Measurements from ENCODE around the gene KAT5.

KAT5 gene

GRCh38 chr11:65709661-65710060 is 2.4 kb upstream of the KAT5 start:
- peaks cover 20% of the 10 kb centered on the region for H3K36me3 ChIP-seq (ENCODE audit: control insufficient read depth, insufficient read depth, low read length)

GRCh38 chr11:65710421-65710820 is 1.6 kb upstream of the KAT5 start:
- Histone ChIP-seq H3K27ac (ENCODE audit: low read depth, low read length) (no peak overlapping the region), H3K9ac (ENCODE audit: low read length) (no peak overlapping the region), H3K4me3 (ENCODE audit: low read depth, low read length) (no peak overlapping the region)

More at GRCh38 chr11:65709661-65710060, 2.4 kb upstream of the KAT5 start:
- Histone ChIP-seq H3K27ac (ENCODE audit: low read depth, low read length) (no peak overlapping the region), H3K4me1 (ENCODE audit: control insufficient read depth, insufficient read depth, low read length) (peaks cover 4% of the 10 kb centered on the region; the same call in 1 of the 2 replicates), H3K9me3 (ENCODE audit: control insufficient read depth, insufficient read depth, low read depth, low read length) (no peaks in the 10 kb centered on the region), H3K9ac (ENCODE audit: low read length) (no peak overlapping the region), H3K27me3 (ENCODE audit: control insufficient read depth, insufficient read depth, low read length) (peaks cover 4% of the 10 kb centered on the region; the same call in 1 of the 2 replicates), H3K4me3 (ENCODE audit: low read depth, low read length) (no peak overlapping the region)

GRCh38 chr11:65712633-65713076 is 603 bp downstream of the KAT5 start:
- Histone ChIP-seq H3K4me3 (ENCODE audit: low read depth, low read length) (peak overlapping the region; percentile 88), H3K9ac (ENCODE audit: low read length) (peak overlapping the region; percentile 48), H3K27ac (ENCODE audit: low read depth, low read length) (no peak overlapping the region; the same call in 1 of the 2 replicates), H3K4me1 (ENCODE audit: control insufficient read depth, insufficient read depth, low read length) (peaks cover 4% of the 10 kb centered on the region; the same call in 1 of the 2 replicates), H3K27me3 (ENCODE audit: control insufficient read depth, insufficient read depth, low read length) (0 out of 2 replicates have a peak, but pooled peaks cover under 1% of the 10 kb centered on the region), H3K9me3 (ENCODE audit: control insufficient read depth, insufficient read depth, low read depth, low read length) (no peaks in the 10 kb centered on the region), H3K36me3 (ENCODE audit: control insufficient read depth, insufficient read depth, low read length) (peaks cover 48% of the 10 kb centered on the region)

More at GRCh38 chr11:65710421-65710820, 1.6 kb upstream of the KAT5 start:
- H3K9me3 ChIP-seq (ENCODE audit: control insufficient read depth, insufficient read depth, low read depth, low read length): no peaks in the 10 kb centered on the region
- peaks cover 4% of the 10 kb centered on the region; the same call in 1 of the 2 replicates for H3K4me1 ChIP-seq (ENCODE audit: control insufficient read depth, insufficient read depth, low read length)
- H3K36me3 ChIP-seq (ENCODE audit: control insufficient read depth, insufficient read depth, low read length): peaks cover 27% of the 10 kb centered on the region
- H3K27me3 ChIP-seq (ENCODE audit: control insufficient read depth, insufficient read depth, low read length): peaks cover 4% of the 10 kb centered on the region; the same call in 1 of the 2 replicates

GRCh38 chr11:65713212-65713969 is 1.3 kb downstream of the KAT5 start:
- peaks cover 55% of the 10 kb centered on the region for H3K36me3 ChIP-seq (ENCODE audit: control insufficient read depth, insufficient read depth, low read length)
- H3K4me3 ChIP-seq (ENCODE audit: low read depth, low read length): no peak overlapping the region
- no peak overlapping the region for H3K9ac ChIP-seq (ENCODE audit: low read length)

GRCh38 chr11:65714433-65714832 is 2.4 kb downstream of the KAT5 start:
- H3K36me3 ChIP-seq (ENCODE audit: control insufficient read depth, insufficient read depth, low read length): peaks cover 65% of the 10 kb centered on the region
- H3K27ac ChIP-seq (ENCODE audit: low read depth, low read length): no peak overlapping the region
- no peaks in the 10 kb centered on the region for H3K9me3 ChIP-seq (ENCODE audit: control insufficient read depth, insufficient read depth, low read depth, low read length)
- H3K9ac ChIP-seq (ENCODE audit: low read length): no peak overlapping the region
- H3K27me3 ChIP-seq (ENCODE audit: control insufficient read depth, insufficient read depth, low read length): no peaks in the 10 kb centered on the region
- H3K4me1 ChIP-seq (ENCODE audit: control insufficient read depth, insufficient read depth, low read length): peaks cover 5% of the 10 kb centered on the region
- no peak overlapping the region for H3K4me3 ChIP-seq (ENCODE audit: low read depth, low read length)

More at GRCh38 chr11:65713212-65713969, 1.3 kb downstream of the KAT5 start:
- Histone ChIP-seq H3K27me3 (ENCODE audit: control insufficient read depth, insufficient read depth, low read length) (no peaks in the 10 kb centered on the region), H3K4me1 (ENCODE audit: control insufficient read depth, insufficient read depth, low read length) (peaks cover 4% of the 10 kb centered on the region; the same call in 1 of the 2 replicates), H3K9me3 (ENCODE audit: control insufficient read depth, insufficient read depth, low read depth, low read length) (no peaks in the 10 kb centered on the region), H3K27ac (ENCODE audit: low read depth, low read length) (no peak overlapping the region)

- Histone ChIP-seq H3K9me3 (ENCODE audit: control insufficient read depth, insufficient read depth, low read depth, low read length) (no peaks in the 10 kb centered on the region), H3K9ac (ENCODE audit: low read length) (no peak overlapping the region), H3K27me3 (ENCODE audit: control insufficient read depth, insufficient read depth, low read length) (no peaks in the 10 kb centered on the region), H3K36me3 (ENCODE audit: control insufficient read depth, insufficient read depth, low read length) (peaks cover 65% of the 10 kb centered on the region), H3K4me3 (ENCODE audit: low read depth, low read length) (no peak overlapping the region), H3K4me1 (ENCODE audit: control insufficient read depth, insufficient read depth, low read length) (peaks cover 9% of the 10 kb centered on the region), H3K27ac (ENCODE audit: low read depth, low read length) (no peak overlapping the region)
Measured at GRCh38 chr11:65716302-65716701, 4.2 kb downstream of the KAT5 start.

GRCh38 chr11:65716774-65717405 is 4.8 kb downstream of the KAT5 start:
- H3K4me1 ChIP-seq (ENCODE audit: control insufficient read depth, insufficient read depth, low read length): peaks cover 9% of the 10 kb centered on the region

GRCh38 chr11:65717906-65718305 is 5.9 kb downstream of the KAT5 start:
- Histone ChIP-seq H3K4me3 (ENCODE audit: low read depth, low read length) (no peak overlapping the region), H3K9me3 (ENCODE audit: control insufficient read depth, insufficient read depth, low read depth, low read length) (no peaks in the 10 kb centered on the region), H3K4me1 (ENCODE audit: control insufficient read depth, insufficient read depth, low read length) (peaks cover 6% of the 10 kb centered on the region), H3K27me3 (ENCODE audit: control insufficient read depth, insufficient read depth, low read length) (no peaks in the 10 kb centered on the region), H3K36me3 (ENCODE audit: control insufficient read depth, insufficient read depth, low read length) (peaks cover 62% of the 10 kb centered on the region), H3K27ac (ENCODE audit: low read depth, low read length) (no peak overlapping the region), H3K9ac (ENCODE audit: low read length) (no peak overlapping the region)

More at GRCh38 chr11:65716774-65717405, 4.8 kb downstream of the KAT5 start:
- peaks cover 65% of the 10 kb centered on the region for H3K36me3 ChIP-seq (ENCODE audit: control insufficient read depth, insufficient read depth, low read length)
- no peaks in the 10 kb centered on the region for H3K9me3 ChIP-seq (ENCODE audit: control insufficient read depth, insufficient read depth, low read depth, low read length)
- H3K27me3 ChIP-seq (ENCODE audit: control insufficient read depth, insufficient read depth, low read length): no peaks in the 10 kb centered on the region
- H3K27ac ChIP-seq (ENCODE audit: low read depth, low read length): no peak overlapping the region
- no peak overlapping the region for H3K4me3 ChIP-seq (ENCODE audit: low read depth, low read length)
- H3K9ac ChIP-seq (ENCODE audit: low read length): no peak overlapping the region

GRCh38 chr11:65718531-65718930 is 6.5 kb downstream of the KAT5 start:
- no peak overlapping the region for H3K27ac ChIP-seq (ENCODE audit: low read depth, low read length)
- H3K36me3 ChIP-seq (ENCODE audit: control insufficient read depth, insufficient read depth, low read length): peaks cover 56% of the 10 kb centered on the region
- H3K9ac ChIP-seq (ENCODE audit: low read length): no peak overlapping the region

GRCh38 chr11:65718964-65719492 is 7.0 kb downstream of the KAT5 start:
- H3K9ac ChIP-seq (ENCODE audit: low read length): no peak overlapping the region
- peaks cover 51% of the 10 kb centered on the region for H3K36me3 ChIP-seq (ENCODE audit: control insufficient read depth, insufficient read depth, low read length)
- H3K27ac ChIP-seq (ENCODE audit: low read depth, low read length): no peak overlapping the region
- H3K9me3 ChIP-seq (ENCODE audit: control insufficient read depth, insufficient read depth, low read depth, low read length): no peaks in the 10 kb centered on the region
- no peaks in the 10 kb centered on the region for H3K27me3 ChIP-seq (ENCODE audit: control insufficient read depth, insufficient read depth, low read length)
- peaks cover 6% of the 10 kb centered on the region for H3K4me1 ChIP-seq (ENCODE audit: control insufficient read depth, insufficient read depth, low read length)
- peak overlapping the region; percentile 82 for H3K4me3 ChIP-seq (ENCODE audit: low read depth, low read length)

More at GRCh38 chr11:65718531-65718930, 6.5 kb downstream of the KAT5 start:
- no peaks in the 10 kb centered on the region for H3K27me3 ChIP-seq (ENCODE audit: control insufficient read depth, insufficient read depth, low read length)
- H3K4me1 ChIP-seq (ENCODE audit: control insufficient read depth, insufficient read depth, low read length): peaks cover 6% of the 10 kb centered on the region
- no peak overlapping the region for H3K4me3 ChIP-seq (ENCODE audit: low read depth, low read length)
- no peaks in the 10 kb centered on the region for H3K9me3 ChIP-seq (ENCODE audit: control insufficient read depth, insufficient read depth, low read depth, low read length)

- H3K4me1 ChIP-seq (ENCODE audit: control insufficient read depth, insufficient read depth, low read length): peaks cover 6% of the 10 kb centered on the region
- H3K27ac ChIP-seq (ENCODE audit: low read depth, low read length): peak overlapping the region; percentile 21; the same call in 1 of the 2 replicates
- peak overlapping the region; percentile 87 for H3K9ac ChIP-seq (ENCODE audit: low read length)
- H3K9me3 ChIP-seq (ENCODE audit: control insufficient read depth, insufficient read depth, low read depth, low read length): no peaks in the 10 kb centered on the region
- peaks cover 43% of the 10 kb centered on the region for H3K36me3 ChIP-seq (ENCODE audit: control insufficient read depth, insufficient read depth, low read length)
- peak overlapping the region; percentile 82 for H3K4me3 ChIP-seq (ENCODE audit: low read depth, low read length)
- no peaks in the 10 kb centered on the region for H3K27me3 ChIP-seq (ENCODE audit: control insufficient read depth, insufficient read depth, low read length)
Measured at GRCh38 chr11:65719871-65720210, 7.8 kb downstream of the KAT5 start.
